PC-9 (cell line): ENCODE measurements around the gene BRPF1.

Experiments used
- CTCF ChIP-seq: fragments of 200-600 bp; sonication (generic); conservative IDR thresholded peaks from 2 replicates; pipeline ENCODE4 v1.6.1; 2017; ENCODE audit warnings: mixed run types, antibody characterized with exemption, mild to moderate bottlenecking, moderate library complexity
- EZH2 ChIP-seq: fragments of 200-600 bp; sonication (generic); IDR thresholded peaks from 2 replicates; pipeline ENCODE4 v1.8.0; 2017; ENCODE audit warnings: antibody characterized with exemption, low read depth

GRCh38 chr3:9692416-9692815 is 39.1 kb upstream of the BRPF1 start:
- TF ChIP-seq CTCF (no peak), EZH2 (no peak)
